Pancreas (tissue), 10 donors: Measurements from ENCODE around the gene SUFU. TPM values are rescaled to one million over a fixed set of nuclear protein-coding genes. Genes with fewer than 3 reads are reported as not detected.

Experiments
- ATAC-seq, 4 donors: fragments of 200-7000 bp; cut with Tn5 transposase; one replicate each; pipeline versions ENCODE4 v1.8.0 to v1.9.1; 2020; ENCODE audit warnings: mild to moderate bottlenecking in 4 of 4, moderate library complexity in 4 of 4
- DNase-seq, 6 donors: peaks; one replicate each; pipeline ENCODE4 v3.0.0-alpha.2; 2020
- FAIRE-seq: peaks from 2 replicates; lab custom pipeline; 2012; peaks lifted over from hg19 to GRCh38; lab: Jason Lieb, UNC
- H3K27ac ChIP-seq, 4 donors: fragments of 200-600 bp; sonication (generic); 1 replicate in 3 of 4; 2 replicates in 1 of 4; pipeline versions ENCODE4 v1.5.0 to v1.8.0; 2020
- H3K27me3 ChIP-seq, 4 donors: fragments of 200-600 bp; one replicate each; pipeline ENCODE4 v1.8.0; 2021
- H3K36me3 ChIP-seq, 3 donors: fragments of 200-600 bp; sonication (generic) in 1 of 3; one replicate each; pipeline versions ENCODE4 v1.5.0 to v1.8.0; 2020 to 2021
- H3K4me1 ChIP-seq, 3 donors: fragments of 200-600 bp; one replicate each; pipeline ENCODE4 v1.8.0; 2021
- H3K4me3 ChIP-seq, 4 donors: fragments of 200-600 bp; sonication (generic) in 2 of 4; one replicate each; pipeline versions ENCODE4 v1.5.0 to v1.8.0; 2020 to 2021
- H3K9me3 ChIP-seq, 4 donors: fragments of 200-600 bp; one replicate each; pipeline ENCODE4 v1.8.0; 2021
- WGBS, 2 donors: extraction: QIAGEN DNeasy Blood & Tissue Kit; methylation state at CpG; one replicate each; pipeline ENCODE4 v1.1.7; 2013; 5-methylcytosine and 5-hydroxymethylcytosine counted together
- intact Hi-C, 3 donors: fragments of 100-400 bp; cut with DNase I; formaldehyde crosslinking; loops; one replicate each; pipeline versions ENCODE4 v1.11.1 to v1.14.2; 2022
- polyA plus RNA-seq, 2 donors: library from polyadenylated mRNA; stranded (reverse); fragments of 200-250 nt; gene quantifications; one replicate each; pipeline ENCODE4 v1.2.3, GENCODE V29; 2013
- total RNA-seq, 6 donors: library from RNA; stranded (reverse); fragmentation: NEBNext Ultra II Directional in 4 of 6; extraction: Animal tissue kit (Norgen Biotek cat#: 25700) in 4 of 6; gene quantifications; one replicate each; pipeline versions ENCODE4 v1.2.1 to v1.2.4, GENCODE V29; 2021 to 2023
- TF ChIP-seq, protein P1 (sequence below), 4 donors: fragments of 200-600 bp; sonication (generic) in 3 of 4; IDR thresholded peaks; one replicate each; pipeline versions ENCODE4 v1.5.0 to v1.8.0; 2021; ENCODE audit warnings: antibody characterized with exemption in 4 of 4
- donor health status: healthy with polysubstance abuse.
- donor health status: DM: no; HTN: no; CAD: no; lungs with moderate emphysema.
- donor health status: DM: no; HTN: no; CAD: no.
- donor health status: control.
- donor health status: control.
- donor health status: Bipolar disorder and iron deficiency.
- donor health status: DM: yes; HTN: yes; CAD: no.
- donor health status: DM: no; HTN: no; CAD: no.
- donor health status: DM: no; HTN: no; CAD: no.
- donor health status: DM: yes; HTN: yes; CAD: no.

The SUFU gene
- total and polyA plus RNA-seq, 8 donors: 1.9 to 7.8 (median 2.9) TPM

DNA sequence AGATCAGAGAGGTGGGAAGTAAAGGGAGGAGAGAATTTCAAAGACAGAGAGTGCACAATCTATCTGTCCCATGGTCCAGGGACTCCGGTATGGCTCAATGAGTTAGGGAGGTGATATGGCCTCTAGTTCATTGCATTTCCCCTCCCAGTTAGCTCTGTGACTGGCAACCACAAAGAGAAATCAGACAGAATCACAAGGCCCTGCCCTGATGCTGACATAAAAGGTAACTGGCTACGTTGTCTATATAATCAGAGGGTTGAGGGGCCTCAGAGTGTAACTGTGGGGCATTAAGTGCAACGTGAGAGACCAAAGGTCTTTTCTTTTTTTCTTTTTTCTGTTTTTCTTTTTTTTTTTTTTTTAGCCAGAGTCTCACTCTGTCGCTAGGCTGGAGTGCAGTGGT lies 45.1 kb upstream of the SUFU start:
- H3K4me1 ChIP-seq: no peaks in the 10 kb centered on the region
- FAIRE-seq: no peak
- H3K9me3 ChIP-seq: no peaks in the 10 kb centered on the region
- ATAC-seq: no peak
- H3K27me3 ChIP-seq: no peaks in the 10 kb centered on the region
- no peaks in the 10 kb centered on the region for H3K36me3 ChIP-seq
- no peak overlapping the region for H3K4me3 ChIP-seq
- intact Hi-C loops: no loop called here
- no peak overlapping the region for H3K27ac ChIP-seq
- TF ChIP-seq, protein P1, sequence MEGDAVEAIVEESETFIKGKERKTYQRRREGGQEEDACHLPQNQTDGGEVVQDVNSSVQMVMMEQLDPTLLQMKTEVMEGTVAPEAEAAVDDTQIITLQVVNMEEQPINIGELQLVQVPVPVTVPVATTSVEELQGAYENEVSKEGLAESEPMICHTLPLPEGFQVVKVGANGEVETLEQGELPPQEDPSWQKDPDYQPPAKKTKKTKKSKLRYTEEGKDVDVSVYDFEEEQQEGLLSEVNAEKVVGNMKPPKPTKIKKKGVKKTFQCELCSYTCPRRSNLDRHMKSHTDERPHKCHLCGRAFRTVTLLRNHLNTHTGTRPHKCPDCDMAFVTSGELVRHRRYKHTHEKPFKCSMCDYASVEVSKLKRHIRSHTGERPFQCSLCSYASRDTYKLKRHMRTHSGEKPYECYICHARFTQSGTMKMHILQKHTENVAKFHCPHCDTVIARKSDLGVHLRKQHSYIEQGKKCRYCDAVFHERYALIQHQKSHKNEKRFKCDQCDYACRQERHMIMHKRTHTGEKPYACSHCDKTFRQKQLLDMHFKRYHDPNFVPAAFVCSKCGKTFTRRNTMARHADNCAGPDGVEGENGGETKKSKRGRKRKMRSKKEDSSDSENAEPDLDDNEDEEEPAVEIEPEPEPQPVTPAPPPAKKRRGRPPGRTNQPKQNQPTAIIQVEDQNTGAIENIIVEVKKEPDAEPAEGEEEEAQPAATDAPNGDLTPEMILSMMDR (IDR thresholded peaks at IDR 0.05): no peak
- WGBS, 2 donors: 77 to 79% methylated on average over 4 of the region's 4 CpGs
- DNase-seq: no peak

DNA sequence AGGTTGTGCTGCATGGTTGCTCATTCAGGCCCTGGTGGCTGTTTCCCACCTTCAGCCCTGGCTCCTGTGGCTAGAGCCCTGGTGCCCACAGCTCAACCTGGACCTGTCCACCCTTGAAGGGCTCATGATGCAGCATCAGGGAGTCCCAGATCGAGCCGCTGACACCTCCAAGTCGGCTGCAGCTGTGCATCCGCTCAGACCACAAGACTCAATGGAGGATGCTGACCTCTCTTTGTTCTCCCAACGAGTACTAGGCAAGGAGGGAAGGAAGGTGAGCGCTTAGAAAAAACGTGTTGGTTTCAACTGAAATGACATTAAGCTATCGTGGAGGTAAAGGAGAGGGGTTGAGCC lies 43.0 kb upstream of the SUFU start:
- Histone ChIP-seq H3K27ac (no peak overlapping the region), H3K4me3 (peak overlapping the region in 3 of 4 donors; percentile 23 to 51 (median 41)), H3K4me1 (no peaks in the 10 kb centered on the region), H3K36me3 (no peaks in the 10 kb centered on the region), H3K9me3 (no peaks in the 10 kb centered on the region), H3K27me3 (no peaks in the 10 kb centered on the region)
- 12% methylated on average over 8 of the region's 8 CpGs for WGBS, 2 donors
- peak; percentile 27 to 45 (median 42) for ATAC-seq
- TF ChIP-seq, protein P1 (IDR thresholded peaks at IDR 0.05): no peak
- no peak for DNase-seq
- intact Hi-C loops: no loop called here
- FAIRE-seq: no peak

DNA sequence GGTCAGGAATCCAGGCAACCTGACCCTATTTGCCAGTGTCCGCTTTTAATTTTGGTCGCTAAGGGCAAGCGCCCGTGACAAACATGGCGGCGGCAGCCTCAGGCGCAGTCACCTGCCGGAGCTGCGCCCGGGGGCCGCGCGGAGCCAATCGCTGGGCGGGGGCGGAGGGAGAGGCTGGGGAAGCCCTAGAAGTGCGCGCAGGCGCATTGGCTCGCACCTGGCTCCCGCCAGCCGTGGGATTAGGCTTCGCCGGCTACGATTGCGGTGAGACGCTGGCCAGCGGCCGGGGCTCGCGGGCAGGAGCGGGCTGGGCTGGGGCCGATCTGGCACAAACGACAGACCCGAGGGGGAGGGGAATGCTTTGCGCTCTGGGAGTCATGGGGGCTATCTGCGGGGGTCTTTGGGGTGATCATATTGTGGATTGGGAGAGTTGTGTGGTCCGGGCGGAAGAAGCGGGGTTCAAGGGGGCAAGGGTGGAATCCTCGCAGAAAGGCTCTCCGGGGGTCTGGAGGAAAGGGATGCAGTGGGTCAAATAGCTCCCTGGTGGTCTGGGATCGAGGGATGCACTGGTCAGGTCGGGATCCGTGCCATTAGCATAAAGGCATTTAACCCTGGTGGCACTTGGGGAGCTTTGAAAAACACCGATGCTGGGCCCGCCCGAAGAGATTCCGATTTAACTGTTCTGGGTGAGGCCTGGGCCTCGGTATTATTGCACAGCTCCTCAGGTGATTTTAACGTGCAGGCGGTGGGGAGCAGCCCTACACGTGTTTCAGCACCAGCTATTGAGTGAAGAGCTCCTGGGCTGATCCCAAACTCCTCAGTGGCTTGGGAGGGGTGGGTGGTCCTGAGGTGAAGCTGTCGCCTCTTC lies 42.4 kb upstream of the SUFU start:
- H3K9me3 ChIP-seq: no peaks in the 10 kb centered on the region
- no peaks in the 10 kb centered on the region for H3K4me1 ChIP-seq
- no peak overlapping the region for H3K27ac ChIP-seq
- DNase-seq (peak; percentile 95 to 100 (median 98)), ATAC-seq (peak; percentile 99 to 100 (median 100)), FAIRE-seq (no peak)
- intact Hi-C loops: no loop called here
- WGBS, 2 donors: 1% methylated on average over 54 of the region's 54 CpGs
- H3K4me3 ChIP-seq: peak overlapping the region; percentile 2 to 51 (median 32)
- H3K36me3 ChIP-seq: no peaks in the 10 kb centered on the region
- H3K27me3 ChIP-seq: no peaks in the 10 kb centered on the region
- TF ChIP-seq, protein P1 (IDR thresholded peaks at IDR 0.05): no peak

DNA sequence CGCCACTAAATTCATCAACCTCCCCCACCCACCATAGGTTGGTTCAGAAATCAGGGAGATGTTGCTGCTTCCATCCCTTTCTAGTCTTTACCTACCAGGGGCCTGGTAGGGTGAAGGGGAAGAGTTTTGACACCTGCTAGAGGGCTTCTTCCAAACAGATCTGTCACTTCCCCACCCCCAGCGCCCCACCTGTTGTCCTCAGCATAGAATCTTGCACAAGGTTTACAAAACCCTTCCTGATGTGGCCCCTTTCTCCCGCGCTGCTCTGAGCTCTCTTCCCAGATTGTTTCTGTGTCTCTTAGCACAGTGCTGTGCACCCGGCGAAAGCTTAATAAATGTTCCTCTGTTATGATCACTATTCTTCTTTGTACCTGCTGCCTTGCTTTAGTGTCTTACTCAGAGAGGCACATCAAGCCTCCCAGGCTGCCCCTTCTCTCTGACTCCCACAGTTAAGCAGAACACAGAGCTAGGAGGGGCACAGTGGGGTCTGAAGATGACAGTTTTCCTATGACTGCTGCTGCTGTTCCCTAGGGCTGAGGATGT lies 41.2 kb upstream of the SUFU start:
- ATAC-seq (no peak), FAIRE-seq (no peak), DNase-seq (no peak)
- Histone ChIP-seq H3K27me3 (no peaks in the 10 kb centered on the region), H3K27ac (no peak overlapping the region), H3K9me3 (no peaks in the 10 kb centered on the region), H3K36me3 (no peaks in the 10 kb centered on the region), H3K4me3 (no peak overlapping the region), H3K4me1 (no peaks in the 10 kb centered on the region)
- TF ChIP-seq, protein P1 (IDR thresholded peaks at IDR 0.05): no peak
- intact Hi-C loops: no loop called here
- WGBS, 2 donors: 72 to 77% methylated on average over 6 of the region's 6 CpGs

DNA sequence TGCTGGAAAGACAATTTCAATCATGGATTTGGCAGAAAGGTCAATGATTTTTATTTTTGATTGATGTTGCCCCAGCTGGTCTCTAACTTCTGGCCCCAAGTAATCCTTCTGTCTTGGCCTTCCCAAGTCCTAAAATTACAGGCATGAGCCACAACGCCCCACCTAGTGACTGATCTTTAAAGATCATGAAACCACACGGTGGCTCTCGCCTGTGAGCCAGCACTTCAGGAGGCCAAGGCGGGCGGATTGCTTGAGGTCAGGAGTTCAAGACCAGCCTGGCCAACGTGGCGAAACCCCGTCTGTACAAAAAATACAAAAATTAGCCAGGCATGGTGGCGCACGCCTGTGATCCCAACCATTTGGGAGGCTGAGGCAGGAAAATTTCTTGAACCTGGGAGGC lies 39.8 kb upstream of the SUFU start:
- Histone ChIP-seq H3K9me3 (no peaks in the 10 kb centered on the region), H3K36me3 (no peaks in the 10 kb centered on the region), H3K27me3 (no peaks in the 10 kb centered on the region), H3K4me3 (no peak overlapping the region), H3K4me1 (no peaks in the 10 kb centered on the region), H3K27ac (no peak overlapping the region)
- intact Hi-C loops: no loop called here
- ATAC-seq (no peak), DNase-seq (no peak), FAIRE-seq (no peak)
- WGBS, 2 donors: 84 to 88% methylated on average over 10 of the region's 10 CpGs
- TF ChIP-seq, protein P1 (IDR thresholded peaks at IDR 0.05): no peak
